Esophagus (tissue), 2 donors: ENCODE measurements around the gene GABBR2. TPM values are rescaled to one million over a fixed set of nuclear protein-coding genes. Genes with fewer than 3 reads are reported as not detected.

Experiments used
- H3K27ac ChIP-seq, 2 donors: one replicate each; pipeline ENCODE4 v1.5.1; 2013; ENCODE audit warnings: low read depth in 2 of 2, mild to moderate bottlenecking in 2 of 2, inconsistent platforms in 1 of 2, low read length in 1 of 2, moderate library complexity in 1 of 2
- H3K27me3 ChIP-seq, 2 donors: one replicate each; pipeline ENCODE4 v1.6.1; 2013; ENCODE audit warnings: low read length in 2 of 2, control low read depth in 1 of 2, mild to moderate bottlenecking in 1 of 2; ENCODE audit not compliant: insufficient read depth in 2 of 2, control insufficient read depth in 1 of 2
- H3K36me3 ChIP-seq, 2 donors: one replicate each; pipeline ENCODE4 v1.6.1; 2013; ENCODE audit warnings: low read length in 1 of 2; ENCODE audit not compliant: control insufficient read depth in 2 of 2, insufficient read depth in 2 of 2
- H3K4me1 ChIP-seq, 2 donors: one replicate each; pipeline ENCODE4 v1.6.1; 2013; ENCODE audit warnings: low read length in 1 of 2; ENCODE audit not compliant: control insufficient read depth in 2 of 2, insufficient read depth in 2 of 2
- H3K4me3 ChIP-seq, 2 donors: one replicate each; pipeline ENCODE4 v1.5.1; 2013; ENCODE audit warnings: low read length in 2 of 2, mild to moderate bottlenecking in 2 of 2, low read depth in 1 of 2, moderate library complexity in 1 of 2
- H3K9me3 ChIP-seq, 2 donors: one replicate each; pipeline ENCODE4 v1.6.1; 2013; ENCODE audit warnings: mild to moderate bottlenecking in 2 of 2, low read depth in 1 of 2, low read length in 1 of 2, moderate library complexity in 1 of 2; ENCODE audit not compliant: control insufficient read depth in 2 of 2, insufficient read depth in 1 of 2
- WGBS, 2 donors: extraction: QIAGEN DNeasy Blood & Tissue Kit; methylation state at CpG; one replicate each; pipeline ENCODE4 v1.1.7; 2013; 5-methylcytosine and 5-hydroxymethylcytosine counted together
- polyA plus RNA-seq, 2 donors: library from polyadenylated mRNA; stranded (reverse); fragments of 200-250 nt; gene quantifications; one replicate each; pipeline ENCODE4 v1.2.3, GENCODE V29; 2013
- donor health status: healthy with polysubstance abuse.
- donor health status: Bipolar disorder and iron deficiency.

Gene GABBR2
- polyA plus RNA-seq, 2 donors, result under 0.01 TPM; not detected in 1

GRCh38 chr9:98373609-98374008, 335.1 kb downstream of the GABBR2 start:
- no peaks in the 10 kb centered on the region for H3K4me1 ChIP-seq
- no peak overlapping the region for H3K4me3 ChIP-seq
- no peaks in the 10 kb centered on the region for H3K9me3 ChIP-seq
- no peak overlapping the region for H3K27ac ChIP-seq
- H3K36me3 ChIP-seq, result no peaks in the 10 kb centered on the region
- no peaks in the 10 kb centered on the region for H3K27me3 ChIP-seq

GRCh38 chr9:98372077-98372836, 336.5 kb downstream of the GABBR2 start:
- Histone ChIP-seq H3K27me3 (no peaks in the 10 kb centered on the region), H3K27ac (no peak overlapping the region), H3K4me3 (no peak overlapping the region), H3K9me3 (no peaks in the 10 kb centered on the region), H3K36me3 (no peaks in the 10 kb centered on the region), H3K4me1 (no peaks in the 10 kb centered on the region)
- 63 to 69% methylated on average over 7 of the region's 7 CpGs for WGBS, 2 donors

- Histone ChIP-seq H3K4me1 (no peaks in the 10 kb centered on the region), H3K27me3 (no peaks in the 10 kb centered on the region), H3K27ac (no peak overlapping the region), H3K36me3 (no peaks in the 10 kb centered on the region), H3K9me3 (no peaks in the 10 kb centered on the region), H3K4me3 (no peak overlapping the region)
- 77% methylated on average over 4 of the region's 4 CpGs for WGBS, 2 donors
These were observed 337.8 kb downstream of the GABBR2 start for GRCh38 chr9:98370976-98371315.

GRCh38 chr9:98370300-98370975, 338.3 kb downstream of the GABBR2 start:
- Histone ChIP-seq H3K36me3 (no peaks in the 10 kb centered on the region), H3K4me3 (no peak overlapping the region), H3K27ac (no peak overlapping the region), H3K27me3 (no peaks in the 10 kb centered on the region), H3K9me3 (peaks cover 0 to 2% of the 10 kb centered on the region in 2 donors), H3K4me1 (no peaks in the 10 kb centered on the region)
- WGBS, 2 donors, result 86 to 87% methylated on average over 9 of the region's 9 CpGs

GRCh38 chr9:98369896-98370295, 338.8 kb downstream of the GABBR2 start:
- no peak overlapping the region for H3K4me3 ChIP-seq
- no peak overlapping the region for H3K27ac ChIP-seq
- 88 to 92% methylated on average over 2 of the region's 2 CpGs for WGBS, 2 donors
- no peaks in the 10 kb centered on the region for H3K36me3 ChIP-seq
- H3K9me3 ChIP-seq, result peaks cover 0 to 2% of the 10 kb centered on the region in 2 donors
- H3K4me1 ChIP-seq, result no peaks in the 10 kb centered on the region
- H3K27me3 ChIP-seq, result no peaks in the 10 kb centered on the region

- Histone ChIP-seq H3K27ac (no peak overlapping the region), H3K27me3 (no peaks in the 10 kb centered on the region), H3K36me3 (no peaks in the 10 kb centered on the region), H3K9me3 (peaks cover 0 to 2% of the 10 kb centered on the region in 2 donors), H3K4me3 (no peak overlapping the region), H3K4me1 (no peaks in the 10 kb centered on the region)
- 56 to 69% methylated on average over 2 of the region's 2 CpGs for WGBS, 2 donors
These were observed 339.3 kb downstream of the GABBR2 start for GRCh38 chr9:98369471-98369870.

GRCh38 chr9:98369066-98369425, 339.7 kb downstream of the GABBR2 start:
- H3K36me3 ChIP-seq, result no peaks in the 10 kb centered on the region
- 83 to 85% methylated on average over 6 of the region's 6 CpGs for WGBS, 2 donors
- peaks cover 0 to 2% of the 10 kb centered on the region in 2 donors for H3K9me3 ChIP-seq
- H3K27me3 ChIP-seq, result no peaks in the 10 kb centered on the region
- H3K4me3 ChIP-seq, result no peak overlapping the region
- H3K4me1 ChIP-seq, result no peaks in the 10 kb centered on the region
- no peak overlapping the region for H3K27ac ChIP-seq

GRCh38 chr9:98368366-98369065, 340.2 kb downstream of the GABBR2 start:
- 83 to 87% methylated on average over 9 of the region's 9 CpGs for WGBS, 2 donors
- peaks cover 0 to 2% of the 10 kb centered on the region in 2 donors for H3K9me3 ChIP-seq

GRCh38 chr9:98367923-98368322, 340.8 kb downstream of the GABBR2 start:
- H3K9me3 ChIP-seq, result peaks cover 0 to 2% of the 10 kb centered on the region in 2 donors
- no peaks in the 10 kb centered on the region for H3K4me1 ChIP-seq
- no peak overlapping the region for H3K4me3 ChIP-seq
- H3K27me3 ChIP-seq, result no peaks in the 10 kb centered on the region
- no peaks in the 10 kb centered on the region for H3K36me3 ChIP-seq
- 77 to 84% methylated on average over 5 of the region's 5 CpGs for WGBS, 2 donors
- no peak overlapping the region for H3K27ac ChIP-seq

More at GRCh38 chr9:98368366-98369065, 340.2 kb downstream of the GABBR2 start:
- H3K27me3 ChIP-seq, result no peaks in the 10 kb centered on the region
- no peak overlapping the region for H3K4me3 ChIP-seq
- no peaks in the 10 kb centered on the region for H3K4me1 ChIP-seq
- no peaks in the 10 kb centered on the region for H3K36me3 ChIP-seq
- no peak overlapping the region for H3K27ac ChIP-seq
